ENCODE measurements around the gene DNAJA4. TPM values are rescaled to one million over a fixed set of nuclear protein-coding genes. Genes with fewer than 3 reads are reported as not detected.

Gene DNAJA4
- total RNA-seq, 4 donors from 2014 or later = 9.9 to 33.9 (median 24.5) TPM

DNA sequence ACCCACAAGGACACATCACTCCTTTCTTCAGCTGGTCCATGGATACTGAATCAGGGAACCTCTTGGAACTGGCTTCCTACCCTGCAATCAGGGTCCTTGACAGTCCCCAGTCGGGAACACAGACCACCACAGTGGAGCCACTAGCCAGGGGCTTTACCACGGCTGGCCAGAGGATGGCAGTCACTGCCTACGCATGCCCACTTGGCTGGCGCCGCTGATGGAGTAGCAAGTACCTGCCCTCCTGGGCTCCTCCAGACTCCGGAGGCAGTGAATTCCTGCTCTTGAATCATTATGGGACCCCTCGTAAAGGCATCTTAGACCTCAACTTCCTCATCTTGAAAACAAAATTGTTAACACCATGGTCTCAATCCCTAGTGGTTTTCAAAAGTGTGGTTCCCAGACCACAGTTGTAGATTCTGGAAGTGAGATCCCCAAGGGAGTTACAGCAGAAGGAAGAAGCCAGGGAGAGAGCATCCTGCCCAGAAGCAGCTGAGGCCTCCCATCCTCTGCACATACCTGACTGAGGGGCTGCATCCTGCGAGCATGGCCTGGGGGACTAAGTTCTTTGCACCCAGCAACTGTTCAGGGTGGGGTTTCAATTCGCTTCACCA, 44.2 kb downstream of the DNAJA4 start:
- peak; percentile 69 for ATAC-seq
- no peaks in the 10 kb centered on the region for H3K4me1 ChIP-seq
- peaks cover 58% of the 10 kb centered on the region for H3K27me3 ChIP-seq
- H3K27ac ChIP-seq = no peak overlapping the region
- no peak for TF ChIP-seq POLR2A (IDR thresholded peaks at IDR 0.05)
- TF ChIP-seq CTCF (IDR thresholded peaks at IDR 0.05) = peak in 3 of 4 experiments; percentile 48 to 69 (median 59)
- no peaks in the 10 kb centered on the region for H3K9me3 ChIP-seq
- H3K4me3 ChIP-seq = no peak overlapping the region
- H3K36me3 ChIP-seq = no peaks in the 10 kb centered on the region
- 0 to 2% methylated on average over 3 to 7 of the region's 9 CpGs for WGBS, 2 donors (ENCODE audit: low coverage in 1 of 2)

DNA sequence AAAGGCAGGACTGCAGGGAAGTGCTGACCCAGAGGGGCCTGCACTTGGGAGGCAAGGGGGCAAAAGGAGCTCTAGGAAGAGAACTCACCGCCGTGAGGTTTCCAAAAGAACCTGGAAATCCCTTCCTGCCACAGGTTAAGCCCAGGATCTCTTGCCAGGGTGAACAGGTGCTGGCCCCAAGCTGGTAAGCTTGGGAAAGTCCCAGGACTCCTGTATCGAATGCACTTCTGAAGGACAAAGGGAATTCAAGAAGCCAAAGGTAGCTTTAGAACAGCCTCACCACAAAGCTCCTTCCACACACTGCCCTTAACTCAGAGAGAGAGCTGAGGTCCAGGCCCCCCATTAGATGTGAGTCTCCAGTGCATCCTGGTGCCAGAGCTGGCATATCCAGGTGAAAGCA, 46.9 kb downstream of the DNAJA4 start:
- 77 to 82% methylated on average over 2 to 3 of the region's 3 CpGs for WGBS, 2 donors (ENCODE audit: low coverage in 1 of 2)
- no peak for ATAC-seq
- Histone ChIP-seq H3K36me3 (no peaks in the 10 kb centered on the region), H3K4me3 (no peak overlapping the region), H3K27ac (no peak overlapping the region), H3K27me3 (peaks cover 56% of the 10 kb centered on the region), H3K4me1 (no peaks in the 10 kb centered on the region), H3K9me3 (no peaks in the 10 kb centered on the region)
- TF ChIP-seq POLR2AphosphoS5 (IDR thresholded peaks at IDR 0.05) (no peak), POLR2A (IDR thresholded peaks at IDR 0.05) (no peak), EP300 (IDR thresholded peaks at IDR 0.05) (no peak), CTCF (IDR thresholded peaks at IDR 0.05) (no peak)

GRCh38 chr15:78312536-78312935, 48.2 kb downstream of the DNAJA4 start:
- Histone ChIP-seq H3K27me3 (peaks cover 45% of the 10 kb centered on the region), H3K27ac (no peak overlapping the region), H3K4me3 (no peak overlapping the region), H3K9me3 (no peaks in the 10 kb centered on the region), H3K36me3 (no peaks in the 10 kb centered on the region), H3K4me1 (no peaks in the 10 kb centered on the region)
- ATAC-seq = no peak
- TF ChIP-seq CTCF (IDR thresholded peaks at IDR 0.05) = no peak
- TF ChIP-seq EP300 (IDR thresholded peaks at IDR 0.05) = no peak
- no peak for TF ChIP-seq POLR2A (IDR thresholded peaks at IDR 0.05)
- TF ChIP-seq POLR2AphosphoS5 (IDR thresholded peaks at IDR 0.05) = no peak
- 76 to 88% methylated on average over 3 to 4 of the region's 4 CpGs for WGBS, 2 donors (ENCODE audit: low coverage in 1 of 2)

- H3K9me3 ChIP-seq = no peaks in the 10 kb centered on the region
- no peaks in the 10 kb centered on the region for H3K4me1 ChIP-seq
- no peak for ATAC-seq
- H3K4me3 ChIP-seq = no peak overlapping the region
- 79% methylated on average over 4 of the region's 5 CpGs; no CpG with 5 or more reads in 1 of the 2 donors for WGBS, 2 donors (ENCODE audit: low coverage in 1 of 2)
- peaks cover 41% of the 10 kb centered on the region for H3K27me3 ChIP-seq
- TF ChIP-seq EP300 (IDR thresholded peaks at IDR 0.05) (no peak), POLR2A (IDR thresholded peaks at IDR 0.05) (no peak), POLR2AphosphoS5 (IDR thresholded peaks at IDR 0.05) (no peak), CTCF (IDR thresholded peaks at IDR 0.05) (no peak)
- no peaks in the 10 kb centered on the region for H3K36me3 ChIP-seq
- no peak overlapping the region for H3K27ac ChIP-seq
Measured at GRCh38 chr15:78312957-78313356, 48.6 kb downstream of the DNAJA4 start.

GRCh38 chr15:78313383-78313782, 49.0 kb downstream of the DNAJA4 start:
- ATAC-seq = no peak
- peaks cover 36% of the 10 kb centered on the region for H3K27me3 ChIP-seq
- 58 to 72% methylated on average over 3 to 8 of the region's 8 CpGs for WGBS, 2 donors (ENCODE audit: low coverage in 1 of 2)
- no peaks in the 10 kb centered on the region for H3K36me3 ChIP-seq
- H3K4me1 ChIP-seq = no peaks in the 10 kb centered on the region
- H3K4me3 ChIP-seq = no peak overlapping the region
- no peak overlapping the region for H3K27ac ChIP-seq
- TF ChIP-seq CTCF (IDR thresholded peaks at IDR 0.05) (no peak), POLR2A (IDR thresholded peaks at IDR 0.05) (no peak), EP300 (IDR thresholded peaks at IDR 0.05) (no peak), POLR2AphosphoS5 (IDR thresholded peaks at IDR 0.05) (no peak)
- H3K9me3 ChIP-seq = no peaks in the 10 kb centered on the region

Measured in gastroesophageal sphincter (tissue), 4 donors.